ENCODE data around the gene RNF103. TPM values are rescaled to one million over a fixed set of nuclear protein-coding genes. Genes with fewer than 3 reads are reported as not detected.

Gene RNF103
- total RNA-seq, 1 donor from 2014 or later = 40.1 TPM

DNA sequence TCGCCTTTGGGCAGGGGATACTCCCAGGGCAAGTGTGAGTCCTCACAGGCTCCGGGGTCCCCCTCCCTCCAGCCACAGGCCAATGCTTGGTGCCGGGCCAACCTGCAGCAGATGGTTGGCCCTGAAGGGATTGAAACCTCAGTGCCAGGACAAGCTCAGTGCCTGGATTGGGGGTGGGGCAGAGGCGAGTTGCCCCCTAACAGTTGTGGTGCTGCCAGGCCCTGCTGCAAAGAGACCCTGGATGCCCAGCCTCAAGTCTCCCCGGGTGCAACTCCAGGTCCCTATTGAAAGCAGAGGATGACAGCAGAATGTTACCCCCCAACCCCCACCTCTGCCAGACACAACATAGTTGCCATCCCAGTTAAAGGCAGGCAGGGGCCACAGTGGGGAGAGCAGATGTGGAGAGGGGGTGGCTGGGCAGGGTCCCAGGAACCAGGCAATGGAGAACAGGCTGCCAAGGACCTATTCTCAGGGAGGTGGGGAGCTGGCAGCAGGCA is 9.5 kb upstream of the RNF103 start:
- Histone ChIP-seq H3K27ac (replicated peaks) (peak overlapping the region; percentile 29), H3K9me3 (replicated peaks) (peaks cover 1% of the 10 kb centered on the region), H3K4me3 (no peak overlapping the region), H3K36me3 (no peaks in the 10 kb centered on the region), H3K4me1 (peaks cover 22% of the 10 kb centered on the region), H3K27me3 (ENCODE audit: low read depth) (no peaks in the 10 kb centered on the region)
- peak; percentile 22 for DNase-seq
- no peak for TF ChIP-seq CTCF (IDR thresholded peaks at IDR 0.05; ENCODE audit: borderline replicate concordance)
- intact Hi-C loops (cut with micrococcal nuclease) = no loop called here

GRCh38 chr2:86632672-86633071 is 9.0 kb upstream of the RNF103 start:
- no peaks in the 10 kb centered on the region for H3K9me3 ChIP-seq (replicated peaks)
- H3K36me3 ChIP-seq = no peaks in the 10 kb centered on the region
- no peaks in the 10 kb centered on the region for H3K27me3 ChIP-seq (ENCODE audit: low read depth)
- H3K4me3 ChIP-seq = no peak overlapping the region
- no peak for DNase-seq
- H3K4me1 ChIP-seq = peaks cover 22% of the 10 kb centered on the region
- H3K27ac ChIP-seq (replicated peaks) = peak overlapping the region; percentile 29
- intact Hi-C loops (cut with micrococcal nuclease) = no loop called here
- no peak for TF ChIP-seq CTCF (IDR thresholded peaks at IDR 0.05; ENCODE audit: borderline replicate concordance)

DNA sequence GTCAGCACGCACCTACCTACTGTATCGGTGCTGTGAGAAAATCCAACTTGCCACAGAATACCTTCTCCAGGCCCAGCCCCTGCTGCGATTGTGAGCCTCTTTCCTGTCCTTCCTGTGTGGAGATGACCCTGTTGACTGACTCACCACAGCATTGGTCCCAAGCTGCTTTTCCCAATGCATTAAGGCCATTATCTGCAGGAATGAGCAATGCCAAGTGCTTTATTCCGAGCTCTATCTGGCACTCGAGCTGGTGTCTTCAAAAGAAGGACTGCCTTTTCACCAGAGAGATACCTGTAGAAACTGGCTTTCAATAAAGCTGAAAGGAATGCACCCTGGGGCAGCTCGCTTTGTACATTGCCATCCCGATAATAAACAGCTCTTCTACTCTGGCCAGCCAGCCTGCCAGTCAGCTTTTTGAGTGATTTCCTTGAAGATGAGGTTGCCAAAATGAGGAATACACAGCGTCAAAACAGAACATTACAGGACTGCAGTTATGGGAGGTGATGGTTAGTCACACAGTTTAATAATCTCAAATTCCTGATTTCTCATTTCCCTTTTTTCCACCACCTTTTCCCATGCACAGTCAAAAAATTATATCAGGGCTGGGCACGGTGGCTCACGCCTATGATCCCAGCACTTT is 8.3 kb upstream of the RNF103 start:
- intact Hi-C loops (cut with micrococcal nuclease) = no loop called here
- Histone ChIP-seq H3K27me3 (ENCODE audit: low read depth) (no peaks in the 10 kb centered on the region), H3K4me3 (no peak overlapping the region), H3K27ac (replicated peaks) (no peak overlapping the region), H3K9me3 (replicated peaks) (no peaks in the 10 kb centered on the region), H3K36me3 (no peaks in the 10 kb centered on the region), H3K4me1 (peaks cover 22% of the 10 kb centered on the region)
- DNase-seq = no peak
- no peak for TF ChIP-seq CTCF (IDR thresholded peaks at IDR 0.05; ENCODE audit: borderline replicate concordance)

GRCh38 chr2:86628091-86628522 is 4.4 kb upstream of the RNF103 start:
- intact Hi-C loops (cut with micrococcal nuclease) = no loop called here

GRCh38 chr2:86627550-86627949 is 3.9 kb upstream of the RNF103 start:
- H3K27me3 ChIP-seq (ENCODE audit: low read depth) = no peaks in the 10 kb centered on the region
- H3K36me3 ChIP-seq = no peaks in the 10 kb centered on the region
- H3K4me3 ChIP-seq = no peak overlapping the region
- H3K9me3 ChIP-seq (replicated peaks) = no peaks in the 10 kb centered on the region
- H3K4me1 ChIP-seq = peaks cover 21% of the 10 kb centered on the region
- DNase-seq = no peak
- no peak for TF ChIP-seq CTCF (IDR thresholded peaks at IDR 0.05; ENCODE audit: borderline replicate concordance)
- intact Hi-C loops (cut with micrococcal nuclease) = no loop called here
- no peak overlapping the region for H3K27ac ChIP-seq (replicated peaks)

More at GRCh38 chr2:86628091-86628522, 4.4 kb upstream of the RNF103 start:
- no peak for TF ChIP-seq CTCF (IDR thresholded peaks at IDR 0.05; ENCODE audit: borderline replicate concordance)
- Histone ChIP-seq H3K27ac (replicated peaks) (no peak overlapping the region), H3K4me1 (peaks cover 21% of the 10 kb centered on the region), H3K36me3 (no peaks in the 10 kb centered on the region), H3K27me3 (ENCODE audit: low read depth) (no peaks in the 10 kb centered on the region), H3K9me3 (replicated peaks) (no peaks in the 10 kb centered on the region), H3K4me3 (no peak overlapping the region)
- DNase-seq = no peak
